Neural cell (in vitro differentiated cells): ENCODE results near the gene ST6GALNAC5. TPM values are rescaled to one million over a fixed set of nuclear protein-coding genes. Genes with fewer than 3 reads are reported as not detected.

Experiments used
- H2AFZ ChIP-seq: fragments of 200-600, 300-800 bp; sonication (generic), shearing (Covaris generic); 2 replicates; pipeline ENCODE4 v1.6.0; 2014; ENCODE audit warnings: low read depth, mild to moderate bottlenecking, antibody characterized with exemption, low read length, moderate library complexity
- H3F3A ChIP-seq: fragments of 200-600 bp; shearing (Covaris generic); 2 replicates; pipeline ENCODE4 v1.6.1; 2016; ENCODE audit warnings: mild to moderate bottlenecking, moderate library complexity, mixed read lengths, antibody characterized with exemption, low read length; ENCODE audit not compliant: insufficient read depth, poor library complexity, severe bottlenecking
- H3K27ac ChIP-seq: fragments of 200-600, 300-800 bp; sonication (generic), shearing (Covaris generic); 2 replicates; pipeline ENCODE4 v1.5.1; 2014; ENCODE audit warnings: mild to moderate bottlenecking, low read length, moderate library complexity
- H3K27me3 ChIP-seq: fragments of 300-800, 200-600 bp; sonication (generic), shearing (Covaris generic); 2 replicates; pipeline ENCODE4 v1.6.0; 2014; ENCODE audit warnings: mild to moderate bottlenecking, low read depth, low read length, moderate library complexity; ENCODE audit not compliant: insufficient read depth
- H3K36me3 ChIP-seq: fragments of 300-800, 200-600 bp; sonication (generic), shearing (Covaris generic); 2 replicates; pipeline ENCODE4 v1.5.1; 2014; ENCODE audit warnings: mild to moderate bottlenecking, antibody characterized with exemption, low read length, moderate library complexity; ENCODE audit not compliant: insufficient read depth
- H3K4me2 ChIP-seq: fragments of 300-800, 200-600 bp; sonication (generic), shearing (Covaris generic); 2 replicates; pipeline ENCODE4 v1.6.0; 2014; ENCODE audit warnings: mild to moderate bottlenecking, low read length
- H3K4me3 ChIP-seq: fragments of 300-800, 200-600 bp; sonication (generic), shearing (Covaris generic); 2 replicates; pipeline ENCODE4 v1.5.1; 2014; ENCODE audit warnings: mild to moderate bottlenecking, low read length, moderate library complexity
- H3K79me2 ChIP-seq: fragments of 200-600 bp; shearing (Covaris generic); replicated peaks from 2 replicates; pipeline ENCODE4 v1.6.0; 2014; ENCODE audit warnings: mild to moderate bottlenecking, low read length, moderate library complexity; ENCODE audit not compliant: insufficient read depth
- H3K9ac ChIP-seq: fragments of 300-800, 200-600 bp; sonication (generic), shearing (Covaris generic); 2 replicates; pipeline ENCODE4 v1.6.1; 2016; ENCODE audit warnings: mild to moderate bottlenecking, low read length, mixed read lengths
- H3K9me2 ChIP-seq: fragments of 200-600 bp; shearing (Covaris generic); 2 replicates; pipeline ENCODE4 v1.6.1; 2016; ENCODE audit warnings: mild to moderate bottlenecking, low read length, mixed read lengths; ENCODE audit not compliant: insufficient read depth
- H3K9me3 ChIP-seq: fragments of 200-600, 300-800 bp; sonication (generic), shearing (Covaris generic); 2 replicates; pipeline ENCODE4 v1.6.1; 2016; ENCODE audit warnings: mild to moderate bottlenecking, mixed run types, low read length, moderate library complexity, mixed read lengths
- H4K20me1 ChIP-seq: fragments of 200-600 bp; shearing (Covaris generic); 2 replicates; pipeline ENCODE4 v1.6.1; 2016; ENCODE audit warnings: mild to moderate bottlenecking, mixed run types; ENCODE audit not compliant: insufficient read depth
- CTCF ChIP-seq: fragments of 450-650 bp; IDR thresholded peaks from 2 replicates; pipeline ENCODE4 v1.5.1; 2014; ENCODE audit warnings: antibody characterized with exemption, mild to moderate bottlenecking, moderate library complexity; ENCODE audit not compliant: poor library complexity, severe bottlenecking
- EP300 ChIP-seq: fragments of 450-650 bp; conservative IDR thresholded peaks from 2 replicates; pipeline ENCODE4 v1.6.1; 2014; ENCODE audit warnings: antibody characterized with exemption, mild to moderate bottlenecking, moderate library complexity; ENCODE audit not compliant: poor library complexity, severe bottlenecking
- EZH2 ChIP-seq: fragments of 200-600, 300-800 bp; shearing (Covaris generic), sonication (generic); IDR thresholded peaks from 2 replicates; pipeline ENCODE4 v1.6.1; 2014; ENCODE audit warnings: antibody characterized with exemption, low read length, borderline replicate concordance, mild to moderate bottlenecking; ENCODE audit not compliant: insufficient read depth, poor library complexity, severe bottlenecking
- MXI1 ChIP-seq: fragments of 450-650 bp; conservative IDR thresholded peaks from 2 replicates; pipeline ENCODE4 v1.6.1; 2014; ENCODE audit warnings: antibody characterized with exemption, mild to moderate bottlenecking; ENCODE audit not compliant: poor library complexity, severe bottlenecking
- POLR2AphosphoS5 ChIP-seq: IDR thresholded peaks from 2 replicates; pipeline ENCODE4 v1.6.1; 2012
- RAD21 ChIP-seq: fragments of 450-650 bp; conservative IDR thresholded peaks from 2 replicates; pipeline ENCODE4 v1.6.1; 2014; ENCODE audit warnings: antibody characterized with exemption, mild to moderate bottlenecking, moderate library complexity
- REST ChIP-seq: IDR thresholded peaks from 2 replicates; pipeline ENCODE4 v1.6.1; 2012; ENCODE audit warnings: borderline replicate concordance
- SMC3 ChIP-seq: fragments of 450-650 bp; conservative IDR thresholded peaks from 2 replicates; pipeline ENCODE4 v1.6.1; 2014; ENCODE audit warnings: antibody characterized with exemption, mild to moderate bottlenecking, moderate library complexity; ENCODE audit not compliant: poor library complexity
- TAF1 ChIP-seq: IDR thresholded peaks from 2 replicates; pipeline ENCODE4 v1.6.1; 2012; ENCODE audit warnings: low read depth
- polyA plus RNA-seq: library from polyadenylated mRNA; depleted of rRNA; stranded (reverse); fragments of >200 nt; gene quantifications from 2 replicates; pipeline ENCODE4 v1.2.3, GENCODE V29; 2014

Gene ST6GALNAC5
- polyA plus RNA-seq, 1 donor from 2014 or later: 57.3 TPM

GRCh38 chr1:77081834-77082233, 214.6 kb downstream of the ST6GALNAC5 start:
- no peaks in the 10 kb centered on the region for H3K9me3 ChIP-seq
- H4K20me1 ChIP-seq: no peaks in the 10 kb centered on the region
- no peak overlapping the region for H2AFZ ChIP-seq
- no peaks in the 10 kb centered on the region for H3K9me2 ChIP-seq
- H3K36me3 ChIP-seq: no peaks in the 10 kb centered on the region
- H3K27me3 ChIP-seq: no peaks in the 10 kb centered on the region
- no peaks in the 10 kb centered on the region for H3K79me2 ChIP-seq
- no peak overlapping the region for H3K9ac ChIP-seq
- H3K27ac ChIP-seq: no peak overlapping the region
- no peak overlapping the region for H3K4me3 ChIP-seq
- H3F3A ChIP-seq: no peaks in the 10 kb centered on the region
- TF ChIP-seq CTCF (no peak), EP300 (no peak), TAF1 (no peak), MXI1 (no peak), SMC3 (no peak), EZH2 (no peak), REST (no peak), POLR2AphosphoS5 (no peak), RAD21 (no peak)
- no peak overlapping the region for H3K4me2 ChIP-seq

- no peak for TF ChIP-seq RAD21
- no peak for TF ChIP-seq SMC3
- TF ChIP-seq EZH2: no peak
- TF ChIP-seq MXI1: no peak
- no peak for TF ChIP-seq CTCF
- no peak for TF ChIP-seq POLR2AphosphoS5
- TF ChIP-seq EP300: no peak
- no peak for TF ChIP-seq REST
- no peak for TF ChIP-seq TAF1
- Histone ChIP-seq H3K79me2 (no peaks in the 10 kb centered on the region), H3K9me2 (no peaks in the 10 kb centered on the region)
These were observed 217.2 kb downstream of the ST6GALNAC5 start for GRCh38 chr1:77084457-77084856.

More at GRCh38 chr1:77084457-77084856, 217.2 kb downstream of the ST6GALNAC5 start:
- no peak overlapping the region for H3K4me2 ChIP-seq
- no peaks in the 10 kb centered on the region for H3K27me3 ChIP-seq
- no peaks in the 10 kb centered on the region for H3K9me3 ChIP-seq
- H3K4me3 ChIP-seq: no peak overlapping the region
- no peaks in the 10 kb centered on the region for H4K20me1 ChIP-seq
- H3K9ac ChIP-seq: no peak overlapping the region
- no peak overlapping the region for H3K27ac ChIP-seq
- no peak overlapping the region for H2AFZ ChIP-seq
- no peaks in the 10 kb centered on the region for H3F3A ChIP-seq
- H3K36me3 ChIP-seq: no peaks in the 10 kb centered on the region
